Right lung (tissue), 5 donors: Measurements from ENCODE around the gene CCDC33. TPM values are rescaled to one million over a fixed set of nuclear protein-coding genes. Genes with fewer than 3 reads are reported as not detected.

Experiments
- DNase-seq, 2 donors: peaks; one replicate each; pipeline ENCODE4 v3.0.0-alpha.2; 2013
- polyA plus RNA-seq, 5 donors: library from polyadenylated mRNA; unstranded; fragments of 120-200 nt; gene quantifications; one replicate each; pipeline versions ENCODE4 v1.2.1 to v1.2.3, GENCODE V29; 2013; ENCODE audit warnings: inconsistent platforms in 1 of 5, low replicate concordance in 1 of 5; ENCODE audit not compliant: insufficient read length in 5 of 5, insufficient read depth in 1 of 5

The CCDC33 gene
- polyA plus RNA-seq, 5 donors = 0.57 to 2.6 (median 1.8) TPM

GRCh38 chr15:74380361-74381189, 144.4 kb downstream of the CCDC33 start:
- DNase-seq = no peak

- DNase-seq = no peak
Observed at GRCh38 chr15:74381190-74381453, 145.0 kb downstream of the CCDC33 start.

GRCh38 chr15:74381481-74381880, 145.4 kb downstream of the CCDC33 start:
- DNase-seq = no peak

GRCh38 chr15:74382004-74382816, 146.1 kb downstream of the CCDC33 start:
- peak; percentile 58 to 75 for DNase-seq

GRCh38 chr15:74383286-74383685, 147.2 kb downstream of the CCDC33 start:
- DNase-seq = no peak

- DNase-seq = no peak
Observed at GRCh38 chr15:74383695-74384565, 147.8 kb downstream of the CCDC33 start.

- DNase-seq = no peak
Observed at GRCh38 chr15:74384566-74384880, 148.4 kb downstream of the CCDC33 start.

- DNase-seq = no peak
Observed at GRCh38 chr15:74384881-74385643, 148.9 kb downstream of the CCDC33 start.

GRCh38 chr15:74385733-74386132, 149.6 kb downstream of the CCDC33 start:
- DNase-seq = no peak

Other genes starting within 250 kb of the CCDC33 start
- 10 to 100 TPM in 4 of 5 donors, 1 to 10 TPM in 1; 9.4 to 17.8 (median 12.5) TPM for gene STOML1, start 244.0 kb upstream of the CCDC33 start, polyA plus RNA-seq
- 10 to 100 TPM; 30.7 to 54.1 (median 43.0) TPM for gene PML, start 241.6 kb upstream of the CCDC33 start, polyA plus RNA-seq
- under 1 TPM in 3 of 5 donors, not detected in 2; 0.08 to 0.86 (median 0.15) TPM for gene GOLGA6A, start 153.8 kb upstream of the CCDC33 start, polyA plus RNA-seq
- gene ISLR2, start 105.7 kb upstream of the CCDC33 start, polyA plus RNA-seq = 1 to 10 TPM; 4.0 to 8.8 (median 6.4) TPM
- 10 to 100 TPM; 45.1 to 65.2 (median 54.5) TPM for gene ISLR, start 62.6 kb upstream of the CCDC33 start, polyA plus RNA-seq
- gene STRA6, start 33.5 kb upstream of the CCDC33 start, polyA plus RNA-seq = 1 to 10 TPM; 4.7 to 9.0 (median 6.9) TPM
- gene CYP11A1, start 131.3 kb downstream of the CCDC33 start, polyA plus RNA-seq = under 1 TPM; 0.46 to 0.59 (median 0.54) TPM
- gene SEMA7A, start 197.6 kb downstream of the CCDC33 start, polyA plus RNA-seq = 1 to 10 TPM; 4.2 to 7.1 (median 6.1) TPM
- 10 to 100 TPM; 49.0 to 62.6 (median 59.3) TPM for gene UBL7, start 224.8 kb downstream of the CCDC33 start, polyA plus RNA-seq